HEK293 (cell line): ENCODE data around the gene GRM3.

Experiments
- HIC1 ChIP-seq: fragments of 450-650 bp; formaldehyde crosslinking; IDR thresholded peaks from 2 replicates; pipeline ENCODE4 v1.5.1; 2016; ENCODE audit warnings: missing biosample characterization, missing genetic modification characterization
- HOXC10 ChIP-seq: sonication (generic); formaldehyde crosslinking; IDR thresholded peaks from 2 replicates; pipeline ENCODE4 v1.8.1; 2023; ENCODE audit warnings: mild to moderate bottlenecking, missing genetic modification reagents
- PRDM4 ChIP-seq: fragments of 450-650 bp; formaldehyde crosslinking; IDR thresholded peaks from 2 replicates; pipeline ENCODE4 v1.5.1; 2017; ENCODE audit warnings: missing biosample characterization, missing genetic modification characterization
- ZNF121 ChIP-seq: fragments of 450-650 bp; formaldehyde crosslinking; IDR thresholded peaks from 2 replicates; pipeline ENCODE4 v1.5.1; 2016; ENCODE audit warnings: missing biosample characterization, missing genetic modification characterization
- ZNF501 ChIP-seq: fragments of 450-650 bp; formaldehyde crosslinking; IDR thresholded peaks from 2 replicates; pipeline ENCODE4 v1.5.1; 2016; ENCODE audit warnings: missing biosample characterization, missing genetic modification characterization
- ZNF548 ChIP-seq: fragments of 450-650 bp; formaldehyde crosslinking; IDR thresholded peaks from 2 replicates; pipeline ENCODE4 v1.5.1; 2016; ENCODE audit warnings: missing biosample characterization, missing genetic modification characterization
- ZNF549 ChIP-seq: fragments of 450-650 bp; IDR thresholded peaks from 2 replicates; pipeline ENCODE4 v1.5.1; 2018; ENCODE audit warnings: missing biosample characterization, missing genetic modification characterization, mild to moderate bottlenecking, inconsistent platforms, moderate library complexity
- ZNF707 ChIP-seq: fragments of 450-650 bp; formaldehyde crosslinking; IDR thresholded peaks from 2 replicates; pipeline ENCODE4 v1.5.1; 2016; ENCODE audit warnings: missing biosample characterization, missing genetic modification characterization
- TF ChIP-seq, protein P1 (sequence below): fragments of 450-650 bp; formaldehyde crosslinking; IDR thresholded peaks from 2 replicates; pipeline ENCODE4 v1.5.1; 2016; ENCODE audit warnings: missing biosample characterization, missing genetic modification characterization
- TF ChIP-seq, protein P2 (sequence below): fragments of 450-650 bp; formaldehyde crosslinking; conservative IDR thresholded peaks from 2 replicates; pipeline ENCODE4 v1.5.1; 2016; ENCODE audit warnings: low read depth, missing biosample characterization, missing genetic modification characterization
- TF ChIP-seq, protein P3 (sequence below): fragments of 450-650 bp; formaldehyde crosslinking; IDR thresholded peaks from 2 replicates; pipeline ENCODE4 v1.5.1; 2016; ENCODE audit warnings: missing biosample characterization, missing genetic modification characterization

DNA sequence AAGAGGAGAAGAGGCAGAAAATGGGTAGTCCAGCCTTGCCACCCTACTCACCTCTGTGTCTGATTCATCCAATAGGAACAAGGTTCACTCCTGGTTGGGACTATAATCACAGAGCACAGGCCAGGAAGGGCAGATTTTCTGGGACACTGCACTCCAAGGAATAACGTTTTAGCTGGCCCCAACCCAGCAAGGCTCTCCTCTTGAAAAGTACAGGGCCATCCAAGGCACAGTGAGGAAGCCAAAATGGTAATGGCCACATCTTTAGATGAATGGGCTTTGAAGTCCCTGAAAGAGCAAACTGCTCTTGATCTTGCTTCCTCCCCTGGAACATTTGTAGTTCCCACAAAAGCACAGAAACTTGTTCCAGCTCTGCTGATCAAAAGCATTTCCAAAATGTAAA lies 149.4 kb downstream of the GRM3 start:
- TF ChIP-seq ZNF501, result no peak
- no peak for TF ChIP-seq HOXC10 (CRISPR knock-in tag)
- TF ChIP-seq HIC1 (tag by site-specific recombination), result no peak
- no peak for TF ChIP-seq ZNF121
- TF ChIP-seq, protein P1, sequence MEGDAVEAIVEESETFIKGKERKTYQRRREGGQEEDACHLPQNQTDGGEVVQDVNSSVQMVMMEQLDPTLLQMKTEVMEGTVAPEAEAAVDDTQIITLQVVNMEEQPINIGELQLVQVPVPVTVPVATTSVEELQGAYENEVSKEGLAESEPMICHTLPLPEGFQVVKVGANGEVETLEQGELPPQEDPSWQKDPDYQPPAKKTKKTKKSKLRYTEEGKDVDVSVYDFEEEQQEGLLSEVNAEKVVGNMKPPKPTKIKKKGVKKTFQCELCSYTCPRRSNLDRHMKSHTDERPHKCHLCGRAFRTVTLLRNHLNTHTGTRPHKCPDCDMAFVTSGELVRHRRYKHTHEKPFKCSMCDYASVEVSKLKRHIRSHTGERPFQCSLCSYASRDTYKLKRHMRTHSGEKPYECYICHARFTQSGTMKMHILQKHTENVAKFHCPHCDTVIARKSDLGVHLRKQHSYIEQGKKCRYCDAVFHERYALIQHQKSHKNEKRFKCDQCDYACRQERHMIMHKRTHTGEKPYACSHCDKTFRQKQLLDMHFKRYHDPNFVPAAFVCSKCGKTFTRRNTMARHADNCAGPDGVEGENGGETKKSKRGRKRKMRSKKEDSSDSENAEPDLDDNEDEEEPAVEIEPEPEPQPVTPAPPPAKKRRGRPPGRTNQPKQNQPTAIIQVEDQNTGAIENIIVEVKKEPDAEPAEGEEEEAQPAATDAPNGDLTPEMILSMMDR (tag by site-specific recombination), result no peak
- no peak for TF ChIP-seq ZNF548 (tag by site-specific recombination)
- no peak for TF ChIP-seq ZNF549 (tag by site-specific recombination)
- no peak for TF ChIP-seq ZNF707 (tag by site-specific recombination)
- TF ChIP-seq, protein P2, sequence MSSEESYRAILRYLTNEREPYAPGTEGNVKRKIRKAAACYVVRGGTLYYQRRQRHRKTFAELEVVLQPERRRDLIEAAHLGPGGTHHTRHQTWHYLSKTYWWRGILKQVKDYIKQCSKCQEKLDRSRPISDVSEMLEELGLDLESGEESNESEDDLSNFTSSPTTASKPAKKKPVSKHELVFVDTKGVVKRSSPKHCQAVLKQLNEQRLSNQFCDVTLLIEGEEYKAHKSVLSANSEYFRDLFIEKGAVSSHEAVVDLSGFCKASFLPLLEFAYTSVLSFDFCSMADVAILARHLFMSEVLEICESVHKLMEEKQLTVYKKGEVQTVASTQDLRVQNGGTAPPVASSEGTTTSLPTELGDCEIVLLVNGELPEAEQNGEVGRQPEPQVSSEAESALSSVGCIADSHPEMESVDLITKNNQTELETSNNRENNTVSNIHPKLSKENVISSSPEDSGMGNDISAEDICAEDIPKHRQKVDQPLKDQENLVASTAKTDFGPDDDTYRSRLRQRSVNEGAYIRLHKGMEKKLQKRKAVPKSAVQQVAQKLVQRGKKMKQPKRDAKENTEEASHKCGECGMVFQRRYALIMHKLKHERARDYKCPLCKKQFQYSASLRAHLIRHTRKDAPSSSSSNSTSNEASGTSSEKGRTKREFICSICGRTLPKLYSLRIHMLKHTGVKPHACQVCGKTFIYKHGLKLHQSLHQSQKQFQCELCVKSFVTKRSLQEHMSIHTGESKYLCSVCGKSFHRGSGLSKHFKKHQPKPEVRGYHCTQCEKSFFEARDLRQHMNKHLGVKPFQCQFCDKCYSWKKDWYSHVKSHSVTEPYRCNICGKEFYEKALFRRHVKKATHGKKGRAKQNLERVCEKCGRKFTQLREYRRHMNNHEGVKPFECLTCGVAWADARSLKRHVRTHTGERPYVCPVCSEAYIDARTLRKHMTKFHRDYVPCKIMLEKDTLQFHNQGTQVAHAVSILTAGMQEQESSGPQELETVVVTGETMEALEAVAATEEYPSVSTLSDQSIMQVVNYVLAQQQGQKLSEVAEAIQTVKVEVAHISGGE (tag by site-specific recombination), result no peak
- TF ChIP-seq, protein P3, sequence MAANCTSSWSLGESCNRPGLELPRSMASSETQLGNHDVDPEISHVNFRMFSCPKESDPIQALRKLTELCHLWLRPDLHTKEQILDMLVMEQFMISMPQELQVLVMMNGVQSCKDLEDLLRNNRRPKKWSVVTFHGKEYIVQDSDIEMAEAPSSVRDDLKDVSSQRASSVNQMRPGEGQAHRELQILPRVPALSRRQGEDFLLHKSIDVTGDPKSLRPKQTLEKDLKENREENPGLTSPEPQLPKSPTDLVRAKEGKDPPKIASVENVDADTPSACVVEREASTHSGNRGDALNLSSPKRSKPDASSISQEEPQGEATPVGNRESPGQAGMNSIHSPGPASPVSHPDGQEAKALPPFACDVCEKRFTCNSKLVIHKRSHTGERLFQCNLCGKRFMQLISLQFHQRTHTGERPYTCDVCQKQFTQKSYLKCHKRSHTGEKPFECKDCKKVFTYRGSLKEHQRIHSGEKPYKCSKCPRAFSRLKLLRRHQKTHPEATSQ (tag by site-specific recombination), result no peak
- TF ChIP-seq PRDM4 (tag by site-specific recombination), result no peak
